Measurements from ENCODE around the gene AGK. TPM values are rescaled to one million over a fixed set of nuclear protein-coding genes. Genes with fewer than 3 reads are reported as not detected.

The AGK gene
- total and polyA plus RNA-seq, 2 experiments from 2014 or later, result 15.8 to 27.1 TPM

- TF ChIP-seq EZH2 (IDR thresholded peaks at IDR 0.05; ENCODE audit: borderline replicate concordance), result no peak
- no peak for TF ChIP-seq EZH2phosphoT487 (IDR thresholded peaks at IDR 0.05; ENCODE audit: low read depth, severe bottlenecking, unreplicated experiment)
- no peak for TF ChIP-seq CTCF (IDR thresholded peaks at IDR 0.05; ENCODE audit: poor library complexity)
- Histone ChIP-seq H3K9me3 (ENCODE audit: low read depth) (no peaks in the 10 kb centered on the region), H3K27ac (no peak overlapping the region), H2AFZ (no peak overlapping the region), H4K20me1 (ENCODE audit: insufficient read depth, poor library complexity, severe bottlenecking) (no peaks in the 10 kb centered on the region), H3K27me3 (peaks cover 29% of the 10 kb centered on the region), H3K4me1 (ENCODE audit: insufficient read depth) (no peaks in the 10 kb centered on the region), H3K4me2 (no peak overlapping the region), H3K9me2 (replicated peaks; ENCODE audit: insufficient read depth) (no peaks in the 10 kb centered on the region), H3K36me3 (replicated peaks; ENCODE audit: insufficient read depth, low read depth) (no peaks in the 10 kb centered on the region), H3K79me2 (no peaks in the 10 kb centered on the region), H3K4me3 (no peak overlapping the region)
- WGBS (ENCODE audit: low lambda C conversion rate, missing lambda C conversion rate), result 86% methylated on average over 4 of the region's 4 CpGs
- no peak for DNase-seq (ENCODE audit: low spot score)
Measured at GRCh38 chr7:141515941-141516340, 35.3 kb upstream of the AGK start.

- no peak overlapping the region for H2AFZ ChIP-seq
- 100% methylated on average over 4 of the region's 4 CpGs for WGBS (ENCODE audit: low lambda C conversion rate, missing lambda C conversion rate)
- no peaks in the 10 kb centered on the region for H3K36me3 ChIP-seq (replicated peaks; ENCODE audit: insufficient read depth, low read depth)
- no peaks in the 10 kb centered on the region for H3K4me1 ChIP-seq (ENCODE audit: insufficient read depth)
- no peak overlapping the region for H3K4me3 ChIP-seq
- H3K27me3 ChIP-seq, result no peaks in the 10 kb centered on the region
- H3K9me2 ChIP-seq (replicated peaks; ENCODE audit: insufficient read depth), result no peaks in the 10 kb centered on the region
- no peaks in the 10 kb centered on the region for H3K9me3 ChIP-seq (ENCODE audit: low read depth)
- no peak overlapping the region for H3K27ac ChIP-seq
- TF ChIP-seq EZH2 (IDR thresholded peaks at IDR 0.05; ENCODE audit: borderline replicate concordance), result no peak
- no peak for TF ChIP-seq EZH2phosphoT487 (IDR thresholded peaks at IDR 0.05; ENCODE audit: low read depth, severe bottlenecking, unreplicated experiment)
- TF ChIP-seq CTCF (IDR thresholded peaks at IDR 0.05; ENCODE audit: poor library complexity), result no peak
- no peaks in the 10 kb centered on the region for H3K79me2 ChIP-seq
- no peak for DNase-seq (ENCODE audit: low spot score)
- H3K4me2 ChIP-seq, result no peak overlapping the region
- no peaks in the 10 kb centered on the region for H4K20me1 ChIP-seq (ENCODE audit: insufficient read depth, poor library complexity, severe bottlenecking)
Measured at GRCh38 chr7:141519623-141520022, 31.6 kb upstream of the AGK start.

GRCh38 chr7:141522657-141523342, 28.4 kb upstream of the AGK start:
- Histone ChIP-seq H3K4me3 (no peak overlapping the region), H3K27ac (no peak overlapping the region), H3K4me1 (ENCODE audit: insufficient read depth) (no peaks in the 10 kb centered on the region), H3K79me2 (no peaks in the 10 kb centered on the region), H3K36me3 (replicated peaks; ENCODE audit: insufficient read depth, low read depth) (no peaks in the 10 kb centered on the region), H4K20me1 (ENCODE audit: insufficient read depth, poor library complexity, severe bottlenecking) (no peaks in the 10 kb centered on the region), H3K4me2 (no peak overlapping the region), H3K9me3 (ENCODE audit: low read depth) (no peaks in the 10 kb centered on the region), H2AFZ (no peak overlapping the region), H3K9me2 (replicated peaks; ENCODE audit: insufficient read depth) (no peaks in the 10 kb centered on the region), H3K27me3 (no peaks in the 10 kb centered on the region)
- DNase-seq (ENCODE audit: low spot score), result no peak
- 68% methylated on average over 3 of the region's 3 CpGs for WGBS (ENCODE audit: low lambda C conversion rate, missing lambda C conversion rate)
- TF ChIP-seq EZH2 (IDR thresholded peaks at IDR 0.05; ENCODE audit: borderline replicate concordance), result no peak
- TF ChIP-seq CTCF (IDR thresholded peaks at IDR 0.05; ENCODE audit: poor library complexity), result no peak
- TF ChIP-seq EZH2phosphoT487 (IDR thresholded peaks at IDR 0.05; ENCODE audit: low read depth, severe bottlenecking, unreplicated experiment), result no peak
